ENCODE measurements around the gene KMT5C.

The KMT5C gene

GRCh38 chr19:55383279-55384130 is 43.8 kb downstream of the KMT5C start:
- peak overlapping the region; percentile 40 for H3K4me3 ChIP-seq (replicated peaks; ENCODE audit: low read depth, low read length)
- TF ChIP-seq, protein P1, sequence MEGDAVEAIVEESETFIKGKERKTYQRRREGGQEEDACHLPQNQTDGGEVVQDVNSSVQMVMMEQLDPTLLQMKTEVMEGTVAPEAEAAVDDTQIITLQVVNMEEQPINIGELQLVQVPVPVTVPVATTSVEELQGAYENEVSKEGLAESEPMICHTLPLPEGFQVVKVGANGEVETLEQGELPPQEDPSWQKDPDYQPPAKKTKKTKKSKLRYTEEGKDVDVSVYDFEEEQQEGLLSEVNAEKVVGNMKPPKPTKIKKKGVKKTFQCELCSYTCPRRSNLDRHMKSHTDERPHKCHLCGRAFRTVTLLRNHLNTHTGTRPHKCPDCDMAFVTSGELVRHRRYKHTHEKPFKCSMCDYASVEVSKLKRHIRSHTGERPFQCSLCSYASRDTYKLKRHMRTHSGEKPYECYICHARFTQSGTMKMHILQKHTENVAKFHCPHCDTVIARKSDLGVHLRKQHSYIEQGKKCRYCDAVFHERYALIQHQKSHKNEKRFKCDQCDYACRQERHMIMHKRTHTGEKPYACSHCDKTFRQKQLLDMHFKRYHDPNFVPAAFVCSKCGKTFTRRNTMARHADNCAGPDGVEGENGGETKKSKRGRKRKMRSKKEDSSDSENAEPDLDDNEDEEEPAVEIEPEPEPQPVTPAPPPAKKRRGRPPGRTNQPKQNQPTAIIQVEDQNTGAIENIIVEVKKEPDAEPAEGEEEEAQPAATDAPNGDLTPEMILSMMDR (IDR thresholded peaks at IDR 0.05; ENCODE audit: low read length, missing control alignments), result no peak
- peak; percentile 73 for DNase-seq (ENCODE audit: low read depth)

- DNase-seq (ENCODE audit: low read depth), result no peak
- H3K4me3 ChIP-seq (replicated peaks; ENCODE audit: low read depth, low read length), result peak within 1 kb of the TSS; percentile 99
- TF ChIP-seq, protein P1 (IDR thresholded peaks at IDR 0.05; ENCODE audit: low read length, missing control alignments), result no peak
Observed at GRCh38 chr19:55384131-55384919, 44.6 kb downstream of the KMT5C start, which contains the start of gene TMEM238. Gene TMEM238, minus strand, starts transcription at chr19:55384292. Its CDS starts 33 bp downstream, at chr19:55384259.

DNA sequence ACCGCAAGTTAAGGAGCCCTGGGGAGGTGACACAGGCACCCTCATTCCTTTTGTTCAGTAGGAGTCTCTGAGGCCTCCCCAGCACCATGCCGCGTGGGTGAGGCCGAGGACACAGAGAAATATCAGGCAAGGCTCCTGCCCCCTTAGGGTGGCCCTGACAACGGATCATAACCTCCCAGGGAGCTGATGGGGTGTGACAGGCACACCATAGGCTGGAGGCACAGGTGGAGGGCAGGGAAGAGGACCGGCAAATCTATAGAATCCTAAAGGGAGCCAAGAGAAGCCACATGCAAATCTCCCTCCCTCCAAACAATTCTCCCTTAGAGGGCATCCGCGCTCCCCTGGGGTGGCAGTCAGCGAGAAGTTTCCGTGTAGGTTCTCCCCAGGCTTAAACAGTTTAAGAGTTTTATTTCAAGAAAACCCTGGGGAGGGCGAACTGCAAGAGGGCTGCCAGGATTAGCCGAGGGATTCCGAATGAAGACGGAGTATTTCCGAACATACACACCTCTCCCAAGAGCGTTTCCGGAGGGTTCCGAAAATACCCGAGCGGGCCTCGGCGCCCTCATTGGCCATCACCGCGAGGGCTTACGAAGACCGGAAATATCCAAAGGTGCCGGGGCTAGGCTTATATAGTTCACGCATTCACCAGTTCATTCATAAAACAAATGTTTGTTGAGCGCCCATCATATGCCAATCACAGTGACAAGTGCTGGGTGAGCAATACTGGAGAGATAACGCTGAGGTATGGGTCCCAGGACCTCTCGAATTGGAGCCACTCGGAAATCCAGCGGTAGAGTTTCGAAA is 45.4 kb downstream of the KMT5C start:
- TF ChIP-seq, protein P1 (IDR thresholded peaks at IDR 0.05; ENCODE audit: low read length, missing control alignments), result no peak
- peak; percentile 95 for DNase-seq (ENCODE audit: low read depth)
- H3K4me3 ChIP-seq (replicated peaks; ENCODE audit: low read depth, low read length), result peak overlapping the region; percentile 99

- DNase-seq (ENCODE audit: low read depth), result peak; percentile 99
- H3K4me3 ChIP-seq (replicated peaks; ENCODE audit: low read depth, low read length), result peak within 1 kb of the TSS; percentile 99
- TF ChIP-seq, protein P1 (IDR thresholded peaks at IDR 0.05; ENCODE audit: low read length, missing control alignments), result no peak
Observed at GRCh38 chr19:55385724-55386492, 46.2 kb downstream of the KMT5C start, which contains the start of gene RPL28. Gene RPL28, plus strand, starts transcription at chr19:55385932. Its CDS starts 426 bp downstream, at chr19:55386358.

DNA sequence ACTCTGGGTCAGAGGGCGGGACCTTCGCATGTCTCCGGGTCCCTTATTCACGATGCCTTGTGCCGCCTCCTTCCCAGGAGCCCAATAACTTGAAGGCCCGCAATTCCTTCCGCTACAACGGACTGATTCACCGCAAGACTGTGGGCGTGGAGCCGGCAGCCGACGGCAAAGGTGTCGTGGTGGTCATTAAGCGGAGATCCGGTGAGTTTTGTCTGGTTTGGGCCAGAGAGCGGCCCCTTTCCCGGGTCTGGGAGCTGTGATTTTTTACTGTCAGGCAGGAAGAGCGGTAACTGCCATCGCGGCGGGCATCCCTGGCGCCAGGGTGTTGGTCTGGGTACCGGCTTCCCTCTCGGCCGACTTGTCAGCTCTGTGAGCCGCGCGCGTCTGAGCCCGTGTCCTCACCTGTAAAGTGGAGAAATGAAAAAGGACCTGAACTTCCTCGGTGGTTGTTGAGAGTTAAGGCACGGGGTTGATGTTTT is 46.9 kb downstream of the KMT5C start:
- TF ChIP-seq, protein P1 (IDR thresholded peaks at IDR 0.05; ENCODE audit: low read length, missing control alignments), result no peak
- H3K4me3 ChIP-seq (replicated peaks; ENCODE audit: low read depth, low read length), result peak overlapping the region; percentile 99
- no peak for DNase-seq (ENCODE audit: low read depth)
